ENCODE measurements around the gene ADGB.

GRCh38 chr6:146857180-146857979 lies 258.6 kb downstream of the ADGB start:
- TF ChIP-seq, protein P1, sequence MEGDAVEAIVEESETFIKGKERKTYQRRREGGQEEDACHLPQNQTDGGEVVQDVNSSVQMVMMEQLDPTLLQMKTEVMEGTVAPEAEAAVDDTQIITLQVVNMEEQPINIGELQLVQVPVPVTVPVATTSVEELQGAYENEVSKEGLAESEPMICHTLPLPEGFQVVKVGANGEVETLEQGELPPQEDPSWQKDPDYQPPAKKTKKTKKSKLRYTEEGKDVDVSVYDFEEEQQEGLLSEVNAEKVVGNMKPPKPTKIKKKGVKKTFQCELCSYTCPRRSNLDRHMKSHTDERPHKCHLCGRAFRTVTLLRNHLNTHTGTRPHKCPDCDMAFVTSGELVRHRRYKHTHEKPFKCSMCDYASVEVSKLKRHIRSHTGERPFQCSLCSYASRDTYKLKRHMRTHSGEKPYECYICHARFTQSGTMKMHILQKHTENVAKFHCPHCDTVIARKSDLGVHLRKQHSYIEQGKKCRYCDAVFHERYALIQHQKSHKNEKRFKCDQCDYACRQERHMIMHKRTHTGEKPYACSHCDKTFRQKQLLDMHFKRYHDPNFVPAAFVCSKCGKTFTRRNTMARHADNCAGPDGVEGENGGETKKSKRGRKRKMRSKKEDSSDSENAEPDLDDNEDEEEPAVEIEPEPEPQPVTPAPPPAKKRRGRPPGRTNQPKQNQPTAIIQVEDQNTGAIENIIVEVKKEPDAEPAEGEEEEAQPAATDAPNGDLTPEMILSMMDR (IDR thresholded peaks at IDR 0.05), result peak; percentile 96 to 98 (median 97)
- TF ChIP-seq POLR2A (IDR thresholded peaks at IDR 0.05), result no peak

Measured in body of pancreas (tissue), 4 donors.